ENCODE results near the gene PRTN3. TPM values are rescaled to one million over a fixed set of nuclear protein-coding genes. Genes with fewer than 3 reads are reported as not detected.
A peak's percentile ranks its signal among the peaks of the same experiment; 100 is the strongest.

PRTN3 gene
- total RNA-seq, 1 experiment from 2014 or later, result not detected

- POLR2A ChIA-PET (ENCODE audit: unreplicated experiment), result no interaction called here
Measured at GRCh38 chr19:825897-826644, 14.7 kb upstream of the PRTN3 start.

GRCh38 chr19:827314-827709 lies 13.5 kb upstream of the PRTN3 start:
- Histone ChIP-seq H3K4me1 (replicated peaks; ENCODE audit: insufficient read depth) (peaks cover 6% of the 10 kb centered on the region), H4K20me1 (ENCODE audit: insufficient read depth) (no peaks in the 10 kb centered on the region), H2AFZ (no peak overlapping the region), H3K79me2 (ENCODE audit: low read depth) (no peaks in the 10 kb centered on the region), H3K27ac (no peak overlapping the region), H3K27me3 (ENCODE audit: insufficient read depth, low read depth) (peaks cover 15% of the 10 kb centered on the region; the same call in 1 of the 2 replicates), H3K4me2 (no peak overlapping the region), H3K4me3 (no peak overlapping the region), H3K9me2 (ENCODE audit: insufficient read depth) (no peaks in the 10 kb centered on the region), H3K9me3 (ENCODE audit: insufficient read depth, low read depth) (no peaks in the 10 kb centered on the region), H3F3A (ENCODE audit: insufficient read depth, low read depth) (peaks cover 6% of the 10 kb centered on the region; the same call in 1 of the 2 replicates), H3K36me3 (ENCODE audit: low read depth) (no peaks in the 10 kb centered on the region)
- ChIA-PET POLR2A (ENCODE audit: unreplicated experiment) (interaction anchor here (0.6 kb wide), 1 partner anchor 509 kb away, joined by 3 read pairs; no protein-coding TSS in a partner anchor), CTCF (no interaction called here)
- TF ChIP-seq CTCF (conservative IDR thresholded peaks at IDR 0.05) (no peak), EZH2 (IDR thresholded peaks at IDR 0.05; ENCODE audit: low read depth) (no peak)
- no peak for DNase-seq
- intact Hi-C loops (cut with micrococcal nuclease; ENCODE audit: unreplicated experiment), result no loop called here
- no TSS peak for BruUV-seq (replicated peaks)

More at GRCh38 chr19:825897-826644, 14.7 kb upstream of the PRTN3 start:
- no TSS peak for BruUV-seq (replicated peaks)
- no peak overlapping the region for H3K4me3 ChIP-seq
- H3K9me3 ChIP-seq (ENCODE audit: insufficient read depth, low read depth), result no peaks in the 10 kb centered on the region
- H3K4me1 ChIP-seq (replicated peaks; ENCODE audit: insufficient read depth), result peaks cover 6% of the 10 kb centered on the region
- no peaks in the 10 kb centered on the region for H3K79me2 ChIP-seq (ENCODE audit: low read depth)
- no peak overlapping the region for H3K27ac ChIP-seq
- no peaks in the 10 kb centered on the region for H4K20me1 ChIP-seq (ENCODE audit: insufficient read depth)
- H3K4me2 ChIP-seq, result no peak overlapping the region
- no peaks in the 10 kb centered on the region for H3K36me3 ChIP-seq (ENCODE audit: low read depth)
- intact Hi-C loops (cut with micrococcal nuclease; ENCODE audit: unreplicated experiment), result no loop called here
- 0 out of 2 replicates have a peak, but pooled peaks cover 4% of the 10 kb centered on the region for H3K27me3 ChIP-seq (ENCODE audit: insufficient read depth, low read depth)
- peaks cover 6% of the 10 kb centered on the region; the same call in 1 of the 2 replicates for H3F3A ChIP-seq (ENCODE audit: insufficient read depth, low read depth)
- DNase-seq, result no peak
- CTCF ChIA-PET, result no interaction called here
- no peak overlapping the region for H2AFZ ChIP-seq
- no peaks in the 10 kb centered on the region for H3K9me2 ChIP-seq (ENCODE audit: insufficient read depth)
- TF ChIP-seq CTCF (conservative IDR thresholded peaks at IDR 0.05), result no peak
- TF ChIP-seq EZH2 (IDR thresholded peaks at IDR 0.05; ENCODE audit: low read depth), result no peak

- H3K4me1 ChIP-seq (replicated peaks; ENCODE audit: insufficient read depth), result peaks cover 6% of the 10 kb centered on the region
- intact Hi-C loops (cut with micrococcal nuclease; ENCODE audit: unreplicated experiment), result no loop called here
- no peak within 1 kb of the TSS for H3K4me3 ChIP-seq
- no peak within 1 kb of the TSS for H3K27ac ChIP-seq
- H3F3A ChIP-seq (ENCODE audit: insufficient read depth, low read depth), result peaks cover 6% of the 10 kb centered on the region; the same call in 1 of the 2 replicates
- H3K9me3 ChIP-seq (ENCODE audit: insufficient read depth, low read depth), result no peaks in the 10 kb centered on the region
- H3K9me2 ChIP-seq (ENCODE audit: insufficient read depth), result no peaks in the 10 kb centered on the region
- H3K79me2 ChIP-seq (ENCODE audit: low read depth), result no peaks in the 10 kb centered on the region
- no peaks in the 10 kb centered on the region for H3K36me3 ChIP-seq (ENCODE audit: low read depth)
- no peak within 1 kb of the TSS for H2AFZ ChIP-seq
- TF ChIP-seq CTCF (conservative IDR thresholded peaks at IDR 0.05) (no peak), EZH2 (IDR thresholded peaks at IDR 0.05; ENCODE audit: low read depth) (no peak)
- BruUV-seq (replicated peaks), result no TSS peak
- CTCF ChIA-PET, result no interaction called here
- H3K4me2 ChIP-seq, result no peak within 1 kb of the TSS
- POLR2A ChIA-PET (ENCODE audit: unreplicated experiment), result no interaction called here
- peaks cover 15% of the 10 kb centered on the region; the same call in 1 of the 2 replicates for H3K27me3 ChIP-seq (ENCODE audit: insufficient read depth, low read depth)
- DNase-seq, result peak in 1 of 2 experiments; percentile 32
- no peaks in the 10 kb centered on the region for H4K20me1 ChIP-seq (ENCODE audit: insufficient read depth)
Measured at GRCh38 chr19:827710-828321, 13.0 kb upstream of the PRTN3 start, which contains the start of gene AZU1. Gene AZU1 (plus strand): TSS chr19:827837. CDS start chr19:827847, 10 bp downstream.
